Cardiac muscle cell (in vitro differentiated cells and primary cell): ENCODE measurements around the gene MRPL40. TPM values are rescaled to one million over a fixed set of nuclear protein-coding genes. Genes with fewer than 3 reads are reported as not detected.
"Not testable (repeated sequence)": the region's sequence is repeated elsewhere in the genome, so short reads cannot be mapped to it uniquely, and the experiment has no call there.

Source experiments
- DNase-seq, 2 donors: peaks; one replicate each; pipeline versions ENCODE4 v3.0.0 to v3.0.0-alpha.2; 2010 to 2017; ENCODE audit warnings: low read depth in 1 of 2, low spot score in 1 of 2
- H3K27ac ChIP-seq: fragments of 200-600 bp; sonication (generic); 2 replicates; pipeline ENCODE4 v1.5.1; 2016
- H3K27me3 ChIP-seq: fragments of 200-600 bp; sonication (generic); 2 replicates; pipeline ENCODE4 v1.6.0; 2016; ENCODE audit warnings: control low read depth
- H3K36me3 ChIP-seq: fragments of 200-600 bp; sonication (generic); 2 replicates; pipeline ENCODE4 v1.5.1; 2016; ENCODE audit warnings: control low read depth
- H3K4me1 ChIP-seq: fragments of 200-600 bp; sonication (generic); 2 replicates; pipeline ENCODE4 v1.8.1; 2017; ENCODE audit warnings: low read depth, mild to moderate bottlenecking, mixed run types
- H3K4me3 ChIP-seq: fragments of 200-600 bp; sonication (generic); 2 replicates; pipeline ENCODE4 v1.5.1; 2016; ENCODE audit warnings: mild to moderate bottlenecking
- H3K9me3 ChIP-seq: fragments of 200-600 bp; sonication (generic); 2 replicates; pipeline ENCODE4 v1.5.1; 2017; ENCODE audit warnings: low read depth, mild to moderate bottlenecking, control low read depth
- polyA plus RNA-seq: library from polyadenylated mRNA; unstranded; fragments of >200 nt; fragmentation: Nextera tagmentation; extraction: Ambion mirVana; gene quantifications from 2 replicates; pipeline ENCODE4 v1.2.1, GENCODE V29; 2016
- total RNA-seq: library from RNA; depleted of rRNA; stranded (reverse); fragments of >200 nt; gene quantifications from 2 replicates; pipeline ENCODE4 v1.2.3, GENCODE V29; 2016
- TF ChIP-seq, protein P1 (sequence below): IDR thresholded peaks from 2 replicates; pipeline ENCODE4 v1.5.1; 2012; ENCODE audit warnings: low read depth, mild to moderate bottlenecking, low read length

Gene MRPL40
- total and polyA plus RNA-seq, 2 experiments from 2014 or later, result 38.7 to 91.3 TPM

DNA sequence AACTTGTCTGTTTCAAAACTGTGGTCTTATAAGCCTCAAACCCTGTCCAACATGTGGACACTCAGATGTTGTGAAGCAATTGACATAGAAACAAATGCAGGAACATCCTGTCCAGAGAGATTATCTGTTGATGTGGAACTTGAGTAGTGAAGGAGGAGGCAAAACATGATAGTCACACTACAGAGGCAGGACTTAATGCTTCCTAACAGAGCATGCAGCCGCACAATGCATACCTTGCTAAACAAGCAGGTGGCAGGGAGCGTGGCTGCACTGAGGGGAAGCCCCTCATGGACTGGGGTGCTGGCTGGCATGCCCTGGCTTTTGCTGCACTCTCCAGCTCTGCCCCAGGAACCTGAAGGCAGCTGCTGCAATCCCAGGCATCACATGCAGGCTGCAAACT lies 9.8 kb downstream of the MRPL40 start:
- TF ChIP-seq, protein P1, sequence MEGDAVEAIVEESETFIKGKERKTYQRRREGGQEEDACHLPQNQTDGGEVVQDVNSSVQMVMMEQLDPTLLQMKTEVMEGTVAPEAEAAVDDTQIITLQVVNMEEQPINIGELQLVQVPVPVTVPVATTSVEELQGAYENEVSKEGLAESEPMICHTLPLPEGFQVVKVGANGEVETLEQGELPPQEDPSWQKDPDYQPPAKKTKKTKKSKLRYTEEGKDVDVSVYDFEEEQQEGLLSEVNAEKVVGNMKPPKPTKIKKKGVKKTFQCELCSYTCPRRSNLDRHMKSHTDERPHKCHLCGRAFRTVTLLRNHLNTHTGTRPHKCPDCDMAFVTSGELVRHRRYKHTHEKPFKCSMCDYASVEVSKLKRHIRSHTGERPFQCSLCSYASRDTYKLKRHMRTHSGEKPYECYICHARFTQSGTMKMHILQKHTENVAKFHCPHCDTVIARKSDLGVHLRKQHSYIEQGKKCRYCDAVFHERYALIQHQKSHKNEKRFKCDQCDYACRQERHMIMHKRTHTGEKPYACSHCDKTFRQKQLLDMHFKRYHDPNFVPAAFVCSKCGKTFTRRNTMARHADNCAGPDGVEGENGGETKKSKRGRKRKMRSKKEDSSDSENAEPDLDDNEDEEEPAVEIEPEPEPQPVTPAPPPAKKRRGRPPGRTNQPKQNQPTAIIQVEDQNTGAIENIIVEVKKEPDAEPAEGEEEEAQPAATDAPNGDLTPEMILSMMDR, result no peak

DNA sequence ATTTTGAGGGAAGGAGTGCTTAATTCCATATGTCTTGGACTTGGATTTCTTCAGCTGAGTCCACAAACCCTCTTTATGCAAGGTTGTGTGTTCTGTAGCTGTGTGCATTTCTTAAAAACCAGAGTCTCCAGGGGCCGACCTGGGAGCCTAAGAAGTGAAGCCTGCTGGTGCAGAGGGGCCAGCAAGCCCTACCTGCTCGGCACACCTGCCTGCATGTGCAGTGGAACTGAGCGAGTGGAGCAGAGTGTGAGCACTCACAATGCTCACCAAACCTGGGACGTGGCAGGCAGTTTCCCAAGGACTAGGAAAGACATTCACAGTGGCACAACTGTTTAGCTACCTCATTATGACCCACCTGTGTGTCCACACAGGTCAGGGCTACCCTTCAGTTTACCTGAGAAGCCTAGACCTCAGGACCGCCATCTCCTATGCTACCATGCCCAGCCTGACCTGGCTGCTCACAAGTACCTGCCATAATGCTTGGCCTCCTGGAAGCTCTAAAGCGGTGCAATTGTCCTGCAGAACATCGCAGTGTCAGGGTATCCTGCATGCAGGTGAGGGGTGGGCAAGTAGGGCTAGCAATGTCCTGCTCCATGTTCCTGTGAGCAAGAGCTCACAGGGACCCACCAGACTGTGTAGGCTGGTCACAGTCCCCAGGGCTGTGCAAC lies 11.3 kb downstream of the MRPL40 start:
- Histone ChIP-seq H3K4me3 (no peak overlapping the region), H3K9me3 (no peaks in the 10 kb centered on the region), H3K36me3 (peaks cover 12% of the 10 kb centered on the region), H3K4me1 (peaks cover 16% of the 10 kb centered on the region), H3K27ac (no peak overlapping the region), H3K27me3 (no peaks in the 10 kb centered on the region)
- TF ChIP-seq, protein P1, result no peak
- DNase-seq, result no peak

More for the DNA sequence above, 9.8 kb downstream of the MRPL40 start:
- H3K9me3 ChIP-seq, result no peaks in the 10 kb centered on the region
- H3K27ac ChIP-seq, result no peak overlapping the region
- peaks cover 12% of the 10 kb centered on the region for H3K36me3 ChIP-seq
- no peaks in the 10 kb centered on the region for H3K27me3 ChIP-seq
- no peak overlapping the region for H3K4me3 ChIP-seq
- no peak for DNase-seq
- peaks cover 11% of the 10 kb centered on the region for H3K4me1 ChIP-seq

DNA sequence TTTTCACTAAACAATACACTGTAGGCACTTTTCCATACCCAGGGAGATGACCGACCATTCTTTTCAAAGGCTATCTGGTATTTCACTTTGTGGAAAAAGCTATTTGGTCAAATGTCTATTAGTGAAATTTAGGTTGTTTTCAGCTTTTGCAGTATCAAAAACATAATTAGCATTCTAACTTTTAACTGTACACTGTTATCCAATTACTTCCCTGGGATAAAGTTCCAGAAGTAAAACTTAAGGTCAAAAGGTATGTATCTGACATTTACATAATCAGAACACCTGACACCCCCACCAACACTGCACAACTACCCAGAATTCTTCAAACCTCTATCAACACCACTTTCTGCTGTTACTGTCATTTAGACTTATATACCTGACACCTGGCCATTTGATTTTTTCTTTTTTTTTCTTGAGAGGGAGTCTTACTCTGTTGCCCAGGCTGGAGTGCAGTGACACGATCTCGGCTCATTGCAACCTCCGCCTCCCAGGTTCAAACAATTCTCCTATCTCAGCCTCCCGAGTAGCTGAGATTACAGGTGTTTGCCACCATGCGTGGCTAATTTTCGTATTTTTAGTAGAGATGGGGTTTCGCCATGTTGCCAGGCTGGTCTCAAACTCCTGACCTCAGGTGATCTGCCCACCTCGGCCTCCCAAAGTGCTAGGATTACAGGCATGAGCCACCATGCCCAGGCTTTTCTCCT lies 13.1 kb downstream of the MRPL40 start:
- not testable (repeated sequence) for H3K4me3 ChIP-seq, H3K27me3 ChIP-seq, H3K9me3 ChIP-seq, DNase-seq
- Histone ChIP-seq H3K27ac (peak overlapping the region; percentile 66), H3K36me3 (peaks cover 16% of the 10 kb centered on the region), H3K4me1 (peaks cover 16% of the 10 kb centered on the region)

DNA sequence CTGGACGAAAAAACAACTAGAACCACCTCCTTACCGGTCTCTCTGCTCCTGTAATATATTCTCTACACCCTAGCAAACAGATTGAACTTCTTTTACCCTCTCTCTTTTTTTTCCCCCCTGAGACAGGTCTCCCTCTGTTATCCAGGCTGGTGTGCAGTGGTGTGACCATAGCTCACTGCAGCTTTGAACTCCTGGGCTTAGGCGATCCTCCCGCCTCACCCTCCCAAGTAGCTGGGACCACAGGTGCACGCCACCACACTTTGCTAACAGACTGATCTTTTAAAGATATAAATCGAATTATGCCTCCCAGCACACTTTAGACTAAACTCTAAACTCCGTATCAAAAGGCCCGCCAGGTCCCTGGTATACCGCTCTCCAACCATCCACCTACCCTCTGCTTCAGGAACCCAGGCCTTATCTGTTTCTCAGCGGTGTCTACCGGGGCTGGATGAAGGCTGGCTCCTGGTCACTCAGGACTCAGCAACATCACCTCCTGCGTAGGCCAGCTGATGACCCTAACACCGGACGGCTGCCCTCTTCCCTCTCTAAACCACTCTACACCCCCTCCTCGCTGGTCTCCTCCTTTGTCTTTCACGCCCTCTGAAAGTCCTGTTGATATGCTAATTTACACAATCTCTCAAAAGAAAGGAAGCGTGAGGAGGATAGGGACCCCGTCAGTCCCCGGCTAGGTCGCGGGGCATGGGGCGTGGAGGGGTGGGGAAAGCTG lies 14.4 kb downstream of the MRPL40 start:
- H3K9me3 ChIP-seq, result no peaks in the 10 kb centered on the region
- H3K4me1 ChIP-seq, result peaks cover 16% of the 10 kb centered on the region
- peak overlapping the region; percentile 97 for H3K27ac ChIP-seq
- TF ChIP-seq, protein P1, result no peak
- no peaks in the 10 kb centered on the region for H3K27me3 ChIP-seq
- H3K4me3 ChIP-seq, result peak overlapping the region; percentile 63
- no peak for DNase-seq
- H3K36me3 ChIP-seq, result peaks cover 11% of the 10 kb centered on the region

DNA sequence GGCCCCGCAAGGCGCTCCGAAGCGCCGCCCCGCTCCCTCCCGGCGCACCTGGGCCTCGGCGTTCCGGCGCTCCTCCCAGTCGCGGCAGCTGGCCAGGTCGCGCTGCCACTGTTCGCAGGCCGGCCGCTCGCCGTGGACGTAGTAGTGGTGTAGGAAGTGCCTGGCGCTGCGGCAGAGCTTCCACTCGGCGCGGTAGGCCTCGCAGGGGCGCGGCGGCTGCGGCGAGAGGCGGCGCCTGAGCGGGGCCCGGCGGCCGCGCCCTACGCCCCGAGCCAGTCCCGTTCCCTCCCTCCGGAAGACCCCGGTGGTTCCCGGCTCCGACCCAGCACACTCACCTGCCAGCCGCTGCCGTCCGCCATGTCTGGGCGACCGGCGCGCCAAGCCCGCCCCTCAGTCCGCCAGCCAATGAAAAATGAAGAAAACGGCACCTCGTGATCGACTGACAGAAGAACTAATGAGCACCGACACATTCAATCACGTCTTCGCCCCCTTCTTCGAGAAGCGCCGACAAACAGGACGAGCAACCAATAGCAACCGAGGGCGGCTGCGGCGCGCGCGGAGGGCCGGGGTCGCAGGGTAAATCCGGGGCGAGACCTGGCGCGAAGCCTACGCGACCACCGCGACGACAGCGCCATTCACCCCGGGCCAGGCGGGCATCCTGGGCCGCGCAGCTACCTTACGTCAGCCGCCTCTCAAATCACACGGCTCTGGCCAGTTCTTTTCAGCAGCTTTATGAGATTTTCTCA lies 15.2 kb downstream of the MRPL40 start, which contains the start of gene C22orf39:
TSS of gene C22orf39 (minus strand) at position 382 of the 746 bp plus-strand sequence. CDS start at position 359, 23 bp downstream.
- Histone ChIP-seq H3K4me1 (peaks cover 16% of the 10 kb centered on the region), H3K9me3 (no peaks in the 10 kb centered on the region), H3K27me3 (no peaks in the 10 kb centered on the region), H3K36me3 (peaks cover 14% of the 10 kb centered on the region), H3K4me3 (peak within 1 kb of the TSS; percentile 63), H3K27ac (peak within 1 kb of the TSS; percentile 97)
- TF ChIP-seq, protein P1, result no peak
- DNase-seq, result peak; percentile 95 to 96
